HG02981 (cell line): ENCODE results near the gene MSRB3.

Source experiments
- ATAC-seq: cut with Tn5 transposase; IDR thresholded peaks from one replicate; pipeline ENCODE4 v1.9.1; 2021; ENCODE audit warnings: mild to moderate bottlenecking, moderate library complexity; ENCODE audit not compliant: unreplicated experiment

The MSRB3 gene

DNA sequence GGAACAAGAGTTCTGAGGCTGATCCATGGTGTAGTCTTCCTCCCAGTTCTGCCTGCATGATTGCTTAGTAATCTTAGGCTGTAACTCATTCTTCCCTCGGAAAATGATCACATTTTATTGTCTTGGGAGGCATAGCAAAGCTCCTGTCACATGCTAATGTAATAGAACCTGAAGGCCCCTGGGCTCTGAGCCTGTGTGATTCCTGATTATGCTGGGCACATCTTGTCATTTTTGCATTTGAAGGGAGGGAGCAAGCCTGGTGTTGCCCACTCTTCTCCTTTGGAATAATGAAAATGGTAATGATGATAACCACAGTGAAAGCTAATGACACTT is 215.4 kb downstream of the MSRB3 start:
- ATAC-seq, result no peak

DNA sequence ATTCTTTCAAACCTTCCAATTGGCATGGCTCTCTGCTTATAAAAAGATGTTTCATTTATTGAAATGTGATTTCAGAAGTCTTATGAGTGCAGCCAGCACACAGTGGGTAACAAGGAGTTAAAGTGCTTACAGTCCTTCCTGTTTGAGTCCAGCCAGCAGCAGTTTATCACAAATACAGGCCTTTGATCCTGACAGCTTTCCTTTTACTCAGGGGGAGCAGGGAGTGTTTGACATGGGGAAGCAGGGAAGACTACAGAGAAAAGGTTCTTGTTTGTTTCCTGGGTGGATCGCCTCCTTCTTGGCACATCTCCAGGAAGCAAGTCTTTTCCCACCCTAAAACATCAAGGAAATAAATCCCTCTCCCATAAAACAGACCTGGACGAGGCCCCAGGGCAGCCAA is 216.1 kb downstream of the MSRB3 start:
- ATAC-seq, result no peak

DNA sequence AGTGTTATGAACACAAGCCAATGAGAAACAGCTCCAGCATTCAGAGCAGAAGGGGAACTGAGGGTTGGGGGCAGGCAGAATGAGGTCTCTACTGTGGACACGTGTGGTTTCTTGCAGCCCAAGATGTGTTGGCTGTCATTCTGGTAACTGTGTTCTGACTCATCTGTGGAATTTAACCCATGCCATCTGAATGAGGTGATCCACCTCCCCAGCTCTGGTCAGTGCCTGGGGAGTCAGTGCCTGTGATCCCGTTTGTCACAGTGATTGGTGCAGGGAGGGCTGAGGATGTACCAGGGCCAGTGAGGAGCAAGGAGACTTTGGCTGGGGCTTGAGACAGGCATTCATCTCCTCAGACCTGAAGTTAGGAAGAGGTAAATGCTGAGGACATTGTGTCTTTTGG is 216.8 kb downstream of the MSRB3 start:
- ATAC-seq, result no peak

DNA sequence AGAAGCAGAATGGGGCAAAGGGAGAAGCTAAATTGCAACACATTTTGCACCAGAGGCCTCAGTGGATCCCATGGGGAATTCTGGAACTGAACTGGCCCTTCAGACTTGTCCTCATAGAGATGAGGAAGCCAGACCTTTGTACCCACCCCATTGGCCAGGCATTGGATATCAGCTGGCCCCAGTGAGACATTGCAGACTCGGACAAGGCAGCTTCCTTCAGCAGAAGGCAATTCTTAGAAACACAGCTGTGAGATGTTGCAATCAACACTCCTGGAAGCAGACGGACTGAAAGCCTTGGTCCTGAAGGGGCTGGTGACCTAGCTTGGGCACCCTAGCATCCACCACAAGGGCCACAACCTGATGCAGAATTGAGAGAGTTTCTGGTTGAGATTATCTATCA is 218.1 kb downstream of the MSRB3 start:
- no peak for ATAC-seq

DNA sequence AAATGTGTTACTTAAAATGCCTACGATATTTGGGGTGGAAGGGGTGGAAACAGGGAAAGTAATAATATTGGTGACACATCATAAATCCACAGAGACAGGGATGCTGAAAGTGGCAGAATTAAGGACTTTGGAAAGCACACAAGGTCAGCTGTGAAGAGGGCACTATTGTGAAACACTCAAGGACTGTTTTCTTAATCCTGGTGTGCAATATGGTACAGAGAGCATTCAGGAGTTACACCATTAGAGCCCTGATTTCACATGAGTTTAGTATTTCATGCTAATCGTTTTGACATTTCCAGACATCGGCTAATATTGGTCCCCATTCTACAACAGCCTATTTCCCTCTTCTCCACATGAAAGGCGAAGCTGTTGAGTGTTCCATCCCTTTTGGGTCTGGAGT is 219.2 kb downstream of the MSRB3 start:
- no peak for ATAC-seq

DNA sequence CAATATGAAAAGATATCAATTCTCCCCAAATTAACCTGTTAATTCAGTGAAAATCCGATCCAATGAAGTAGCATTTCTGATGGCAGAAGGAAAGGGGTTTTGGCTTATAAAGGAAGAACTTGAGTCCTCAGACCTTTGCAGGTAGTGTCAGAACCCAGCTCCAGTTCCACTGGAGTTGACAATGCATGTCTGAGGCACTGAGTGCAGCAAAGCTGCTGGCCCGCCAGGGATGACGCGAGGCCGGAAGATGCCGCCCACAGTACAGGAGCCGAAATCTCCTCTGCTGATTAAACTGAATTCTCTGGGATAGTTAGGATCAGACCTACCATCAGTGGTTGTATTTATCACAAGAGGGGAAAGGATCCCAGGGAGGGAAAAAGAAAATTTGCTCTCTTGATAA is 220.7 kb downstream of the MSRB3 start:
- ATAC-seq, result no peak

DNA sequence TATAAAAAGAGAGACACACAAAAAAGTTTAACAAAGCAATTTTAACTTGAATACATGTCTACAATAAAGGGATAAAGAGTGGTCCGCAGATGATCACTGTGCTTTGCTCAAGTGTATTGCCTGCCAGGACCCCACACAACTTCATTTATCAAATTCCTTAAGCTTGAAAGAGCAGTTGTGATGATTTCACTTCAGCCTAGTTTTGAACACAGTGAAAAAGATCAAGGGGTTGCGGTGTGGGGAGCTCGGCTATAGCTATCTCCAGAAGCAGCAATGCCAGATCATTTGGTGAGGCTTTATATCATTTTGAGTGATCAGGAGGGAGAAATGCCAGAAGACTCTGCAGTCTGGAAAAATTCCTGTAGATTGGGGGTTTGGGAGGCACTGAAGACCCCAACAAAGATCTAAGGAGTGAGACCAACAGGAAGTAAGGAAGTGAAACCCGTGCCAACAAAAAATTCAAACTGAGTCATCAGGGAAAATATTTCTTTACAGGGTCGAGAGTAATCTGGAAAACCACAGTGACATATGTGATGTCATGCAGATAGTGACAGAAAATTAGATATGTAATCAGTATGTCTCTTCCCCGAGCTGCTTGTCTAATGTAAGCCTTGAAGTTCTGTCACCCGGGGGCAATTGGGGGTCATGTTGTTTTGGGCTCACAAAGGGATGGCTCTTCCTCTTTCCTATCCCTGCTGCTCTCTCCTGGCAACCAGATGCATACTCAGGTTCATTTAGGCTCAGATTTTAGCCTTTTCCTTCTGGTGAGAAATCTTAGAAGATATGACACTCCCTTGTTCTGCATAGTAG is 221.8 kb downstream of the MSRB3 start:
- ATAC-seq, result no peak

DNA sequence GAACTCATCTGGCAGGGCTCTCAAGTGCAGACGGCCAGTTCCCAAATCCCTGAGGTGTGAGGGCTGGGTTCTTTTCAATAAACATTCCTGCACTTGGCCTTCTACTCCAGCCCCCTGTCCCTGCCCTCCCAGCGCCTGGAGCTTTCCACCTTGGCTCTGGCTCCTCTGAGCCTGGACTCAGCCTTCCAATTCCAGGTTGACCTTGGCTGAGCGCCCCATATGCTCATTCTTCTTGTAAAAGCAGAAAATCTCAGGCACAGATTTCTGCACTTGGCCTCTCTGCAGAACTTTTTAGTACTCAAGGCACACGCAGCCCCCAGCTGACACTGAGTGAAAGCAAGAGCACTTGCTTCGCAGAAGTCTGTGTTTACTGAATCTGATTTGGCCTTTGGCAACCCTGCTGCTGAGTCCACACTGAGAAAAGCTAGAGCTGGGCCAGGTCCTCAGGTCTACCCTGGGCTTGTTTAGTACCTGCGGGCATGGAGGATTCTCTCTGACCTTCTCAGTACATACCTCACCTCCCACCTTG is 222.7 kb downstream of the MSRB3 start:
- ATAC-seq, result no peak

DNA sequence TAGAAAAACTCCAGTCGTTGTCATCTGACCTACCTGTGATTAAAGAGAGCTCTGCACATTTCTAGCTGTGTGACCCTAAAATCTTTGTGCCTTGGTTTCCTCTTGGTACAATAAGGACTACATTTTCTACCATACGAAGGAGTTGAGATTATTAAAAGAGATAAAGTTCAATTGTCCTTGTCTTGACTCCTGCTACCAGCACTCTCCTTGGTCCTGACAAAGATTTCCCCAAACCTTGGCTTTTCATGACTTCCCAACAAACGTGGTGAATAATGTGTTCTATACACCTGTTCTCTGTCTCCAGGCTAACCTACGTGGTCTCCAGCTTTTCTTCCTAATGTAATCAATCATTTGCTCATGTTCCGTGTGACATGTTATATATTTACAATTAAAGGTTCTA is 223.5 kb downstream of the MSRB3 start:
- ATAC-seq, result no peak

DNA sequence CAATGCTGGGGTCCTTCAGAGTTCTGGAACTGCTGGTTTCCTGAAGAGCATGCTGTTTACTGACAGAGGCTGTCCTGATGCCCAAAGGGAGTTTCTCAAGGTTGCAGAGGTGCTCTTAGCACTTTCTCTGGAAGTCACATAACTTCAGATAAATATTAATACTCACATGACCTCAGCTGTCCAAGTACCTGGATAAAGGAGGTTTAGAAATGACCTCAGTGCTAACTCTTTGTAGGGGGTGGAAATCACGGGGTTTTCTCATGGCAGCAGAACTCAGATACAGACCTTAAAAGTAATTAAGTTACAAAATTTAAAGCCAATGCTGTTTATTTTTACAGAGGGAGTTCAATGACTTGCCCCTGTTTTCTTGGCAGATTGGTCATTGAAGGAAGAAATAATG is 225.9 kb downstream of the MSRB3 start:
- ATAC-seq, result no peak

DNA sequence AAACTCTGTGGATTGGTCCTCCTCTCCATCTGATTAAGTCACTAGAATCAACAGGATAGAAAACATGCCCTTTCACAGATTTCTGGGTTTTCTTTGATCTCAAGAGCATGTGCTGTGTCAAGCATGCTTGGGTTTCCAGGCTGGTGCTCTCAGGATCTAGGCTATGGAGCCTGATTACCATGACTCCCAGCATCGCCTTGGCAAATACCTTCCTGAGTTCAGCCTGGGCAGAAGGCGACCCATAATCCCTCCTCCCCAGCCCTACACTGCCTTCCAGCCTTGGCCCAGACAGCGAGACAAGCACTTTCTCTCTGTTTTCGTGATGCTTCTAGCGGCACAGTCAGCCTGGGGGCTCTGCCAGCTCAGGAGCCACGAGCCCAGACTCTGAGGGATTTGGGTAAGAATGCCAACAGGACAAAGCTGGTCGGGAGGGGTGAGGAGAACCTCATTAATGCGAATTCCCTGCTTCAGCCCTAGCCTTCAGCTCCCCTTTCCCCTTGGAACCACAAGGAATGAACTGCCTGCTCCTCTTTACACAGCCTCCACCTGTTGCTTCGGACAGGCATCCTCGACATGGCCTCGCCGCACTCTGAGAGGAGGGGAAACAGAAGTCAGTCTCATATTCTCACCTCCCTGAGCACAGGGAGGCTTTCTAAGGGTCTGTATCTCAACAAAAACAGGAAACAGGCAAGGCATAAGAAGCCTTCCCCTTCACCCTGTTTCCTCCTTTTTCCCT is 227.1 kb downstream of the MSRB3 start:
- no peak for ATAC-seq

DNA sequence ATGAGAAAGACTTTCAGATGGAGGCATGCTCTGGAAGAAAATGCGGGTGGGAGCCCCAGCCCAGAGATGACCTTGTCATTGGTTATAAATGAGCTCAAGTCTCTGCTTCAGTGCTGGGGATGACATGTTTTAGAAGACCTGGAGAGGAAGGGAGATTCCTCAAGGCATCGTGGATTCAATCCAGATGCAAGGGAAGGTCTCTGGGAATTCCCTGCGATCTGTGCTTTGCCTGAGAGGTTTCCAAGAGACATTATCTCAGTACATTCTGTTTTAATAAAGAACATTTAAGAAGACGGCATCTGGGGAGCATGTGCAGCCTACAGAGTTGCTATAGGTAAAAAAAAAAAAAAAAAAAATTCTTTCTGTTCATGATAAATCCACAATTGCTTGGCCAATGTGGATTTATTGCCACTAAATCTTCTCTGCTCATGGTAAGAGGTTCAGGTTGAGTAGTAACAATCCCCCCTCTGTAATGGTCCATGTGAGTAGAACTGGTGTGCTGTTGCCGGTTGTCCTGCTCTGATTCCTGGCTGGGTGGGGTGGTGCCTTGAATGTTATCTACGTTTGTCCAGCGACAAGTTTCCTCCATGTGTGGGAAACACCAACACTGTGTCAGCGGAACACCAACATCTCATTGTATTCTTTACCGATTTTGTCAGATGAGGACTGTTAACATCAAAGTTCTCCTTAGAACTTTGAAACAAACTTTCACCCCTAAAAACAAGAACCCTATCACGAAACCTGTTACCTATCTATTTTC is 230.0 kb downstream of the MSRB3 start:
- ATAC-seq, result no peak

DNA sequence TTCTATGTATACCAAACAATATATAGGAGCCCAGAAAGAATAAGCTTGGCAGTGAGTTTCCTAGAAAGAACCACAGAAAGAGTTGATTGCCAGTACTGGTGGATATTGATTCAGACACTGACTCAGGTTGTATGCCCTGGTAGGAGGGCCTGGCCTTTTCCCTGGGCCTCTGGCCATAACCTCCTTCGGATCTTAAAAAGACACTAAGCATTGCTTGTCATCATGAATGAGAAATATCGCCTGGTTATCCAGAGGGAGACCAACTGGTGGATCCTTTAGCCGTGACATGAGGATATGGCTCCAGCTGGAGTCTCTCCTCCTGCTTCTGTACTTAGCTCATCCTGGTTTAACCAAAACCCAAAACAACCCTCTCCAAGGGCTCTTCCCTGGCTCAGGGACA is 231.5 kb downstream of the MSRB3 start:
- no peak for ATAC-seq

DNA sequence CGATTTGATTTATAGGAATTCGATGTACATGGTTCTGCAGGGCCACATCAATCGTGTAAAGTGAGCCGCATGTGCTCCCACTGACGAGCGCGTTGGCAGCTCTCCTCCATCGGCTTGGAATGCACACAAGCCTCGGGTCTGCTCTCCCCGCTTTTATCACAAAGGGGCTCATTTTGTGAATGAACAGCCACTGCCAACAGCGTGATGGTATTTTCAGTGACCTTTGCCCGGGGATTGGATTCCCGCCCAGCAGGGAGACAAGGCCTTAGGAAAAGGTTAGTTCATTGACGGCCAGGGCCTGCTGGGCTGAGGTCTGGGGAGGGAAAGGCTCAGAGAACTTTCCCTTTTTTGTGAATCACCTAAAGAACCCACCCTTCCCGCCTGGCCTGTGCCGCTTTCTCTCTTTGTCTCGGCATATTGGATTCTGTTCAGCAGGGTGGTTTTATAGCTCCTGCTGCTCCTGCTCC is 232.1 kb downstream of the MSRB3 start:
- no peak for ATAC-seq

DNA sequence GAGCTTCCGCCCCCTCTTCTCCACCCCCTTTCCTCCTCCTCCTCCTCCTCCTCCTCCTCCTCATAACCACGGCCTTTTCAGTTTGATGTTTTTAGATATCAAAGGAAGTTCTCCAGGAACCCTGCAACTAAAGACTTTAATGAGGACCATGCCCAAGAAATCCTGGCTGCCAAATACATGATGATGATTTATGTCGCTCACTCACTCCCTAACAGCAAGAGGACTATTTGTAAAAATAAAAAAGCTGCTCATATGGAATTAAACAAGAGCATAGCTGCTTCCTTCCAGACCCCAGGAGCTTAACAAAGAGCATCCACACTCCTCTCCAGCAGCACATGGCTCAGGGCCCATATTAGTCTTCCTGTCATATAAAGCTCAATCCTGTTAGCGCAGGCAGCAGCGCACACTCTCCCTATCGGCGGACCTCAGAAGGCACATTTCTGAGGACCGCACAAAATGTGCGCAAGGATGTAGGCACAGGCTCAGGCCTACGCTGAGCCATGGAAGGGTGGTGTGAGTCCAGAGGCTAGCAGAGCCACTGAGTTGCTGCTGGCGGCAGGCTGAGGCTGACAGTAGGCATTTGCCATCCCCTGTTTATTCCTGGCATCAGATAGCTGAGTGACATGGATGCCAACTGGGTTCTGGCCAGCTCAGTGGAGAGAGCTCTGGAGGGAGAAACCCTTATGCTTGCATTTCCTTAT is 232.8 kb downstream of the MSRB3 start:
- no peak for ATAC-seq

DNA sequence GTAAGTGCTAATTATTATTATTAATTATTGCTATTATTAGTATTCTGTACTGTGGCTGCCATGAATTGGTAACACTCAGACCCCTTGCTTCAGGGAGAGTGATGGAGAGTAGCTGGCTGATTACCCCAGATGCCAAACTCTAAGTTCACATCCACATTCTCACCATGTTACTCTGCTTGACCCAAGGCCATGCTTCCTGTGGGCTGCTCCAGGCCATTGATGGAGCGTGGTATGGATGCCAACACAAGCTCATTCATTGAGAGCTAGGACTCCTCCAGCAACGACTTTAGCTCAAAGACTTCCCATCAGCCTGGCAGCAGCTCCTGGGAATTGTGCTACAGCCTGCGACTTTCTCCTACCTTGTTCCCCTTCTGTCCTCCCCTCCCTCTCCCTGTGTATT is 233.4 kb downstream of the MSRB3 start:
- no peak for ATAC-seq
